ENCODE measurements around the gene NFIA. TPM values are rescaled to one million over a fixed set of nuclear protein-coding genes. Genes with fewer than 3 reads are reported as not detected.

The NFIA gene
- total RNA-seq, 4 donors from 2014 or later, result 68.2 to 172 (median 101) TPM

GRCh38 chr1:61491497-61491896 is 409.1 kb downstream of the NFIA start:
- TF ChIP-seq, protein P1, sequence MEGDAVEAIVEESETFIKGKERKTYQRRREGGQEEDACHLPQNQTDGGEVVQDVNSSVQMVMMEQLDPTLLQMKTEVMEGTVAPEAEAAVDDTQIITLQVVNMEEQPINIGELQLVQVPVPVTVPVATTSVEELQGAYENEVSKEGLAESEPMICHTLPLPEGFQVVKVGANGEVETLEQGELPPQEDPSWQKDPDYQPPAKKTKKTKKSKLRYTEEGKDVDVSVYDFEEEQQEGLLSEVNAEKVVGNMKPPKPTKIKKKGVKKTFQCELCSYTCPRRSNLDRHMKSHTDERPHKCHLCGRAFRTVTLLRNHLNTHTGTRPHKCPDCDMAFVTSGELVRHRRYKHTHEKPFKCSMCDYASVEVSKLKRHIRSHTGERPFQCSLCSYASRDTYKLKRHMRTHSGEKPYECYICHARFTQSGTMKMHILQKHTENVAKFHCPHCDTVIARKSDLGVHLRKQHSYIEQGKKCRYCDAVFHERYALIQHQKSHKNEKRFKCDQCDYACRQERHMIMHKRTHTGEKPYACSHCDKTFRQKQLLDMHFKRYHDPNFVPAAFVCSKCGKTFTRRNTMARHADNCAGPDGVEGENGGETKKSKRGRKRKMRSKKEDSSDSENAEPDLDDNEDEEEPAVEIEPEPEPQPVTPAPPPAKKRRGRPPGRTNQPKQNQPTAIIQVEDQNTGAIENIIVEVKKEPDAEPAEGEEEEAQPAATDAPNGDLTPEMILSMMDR (IDR thresholded peaks at IDR 0.05; ENCODE audit: low read depth), result no peak

GRCh38 chr1:61494000-61494399 is 411.6 kb downstream of the NFIA start:
- TF ChIP-seq, protein P1 (IDR thresholded peaks at IDR 0.05; ENCODE audit: low read depth), result no peak

DNA sequence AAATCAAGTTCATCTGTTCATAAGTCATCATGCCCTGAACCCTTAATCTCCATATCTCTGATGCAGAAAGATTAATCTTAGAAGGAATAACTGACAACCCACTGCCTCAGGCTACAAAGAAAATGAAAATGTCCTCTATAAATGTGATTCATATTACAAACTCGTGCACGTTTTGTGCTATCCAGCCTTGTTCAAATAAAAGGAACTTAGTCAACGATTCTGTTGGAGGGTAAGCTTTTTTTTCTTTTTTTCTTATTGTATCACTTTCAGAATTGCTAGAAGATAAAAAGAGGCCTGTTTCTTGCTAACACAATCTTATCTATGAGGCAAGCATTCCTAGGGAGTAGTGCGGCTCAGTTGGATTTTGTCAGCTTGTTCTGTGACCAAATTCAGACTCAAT is 414.1 kb downstream of the NFIA start:
- TF ChIP-seq, protein P1 (IDR thresholded peaks at IDR 0.05; ENCODE audit: low read depth), result no peak

- TF ChIP-seq, protein P1 (IDR thresholded peaks at IDR 0.05; ENCODE audit: low read depth), result no peak
Observed at GRCh38 chr1:61497013-61497412, 414.7 kb downstream of the NFIA start.

- TF ChIP-seq, protein P1 (IDR thresholded peaks at IDR 0.05; ENCODE audit: low read depth), result no peak
Observed at GRCh38 chr1:61498342-61498741, 416.0 kb downstream of the NFIA start.

DNA sequence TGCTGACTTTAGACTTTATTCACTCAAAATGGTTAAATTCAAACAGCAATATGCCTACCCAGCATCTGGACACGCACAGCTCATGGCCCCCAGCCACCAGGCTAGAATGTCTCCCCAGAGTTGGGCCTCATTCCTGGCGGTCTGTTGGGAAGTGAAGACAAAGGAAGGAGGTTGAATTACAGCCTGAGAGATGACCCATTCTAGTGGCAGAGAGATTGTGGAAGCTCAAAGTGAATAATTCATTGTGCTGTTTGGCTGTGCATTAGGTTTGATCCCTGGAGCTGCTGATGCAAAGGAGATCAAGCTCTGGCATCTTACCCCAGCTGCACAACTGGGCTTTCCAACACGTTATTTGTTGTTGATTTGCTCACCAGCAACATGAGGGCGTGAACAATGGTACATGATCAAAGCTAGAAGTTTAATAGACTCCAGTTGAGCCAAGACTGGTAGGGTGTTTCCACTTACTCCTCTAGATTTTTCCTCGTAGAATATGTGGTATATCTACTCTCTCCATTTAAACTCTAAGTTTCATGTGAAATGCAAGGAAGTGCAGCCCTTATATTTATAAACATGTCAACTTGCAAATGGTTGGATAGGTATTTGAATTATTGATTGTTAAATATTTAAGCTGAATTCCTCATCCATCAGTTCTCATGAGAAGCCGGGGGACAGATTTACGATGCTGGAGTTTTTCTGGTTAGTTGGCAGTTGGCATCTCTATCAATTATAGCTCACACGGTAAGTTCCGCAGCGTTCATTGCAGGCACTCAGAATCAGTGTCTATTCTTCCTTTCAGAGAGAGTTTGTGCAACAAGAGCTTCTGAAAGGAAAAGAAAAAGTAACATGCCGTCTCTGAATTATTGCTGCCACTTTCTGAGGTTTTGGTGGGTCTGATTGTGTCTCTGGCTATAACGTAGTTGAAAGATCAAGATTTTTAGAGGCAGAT is 419.9 kb downstream of the NFIA start:
- TF ChIP-seq, protein P1 (IDR thresholded peaks at IDR 0.05; ENCODE audit: low read depth), result no peak

DNA sequence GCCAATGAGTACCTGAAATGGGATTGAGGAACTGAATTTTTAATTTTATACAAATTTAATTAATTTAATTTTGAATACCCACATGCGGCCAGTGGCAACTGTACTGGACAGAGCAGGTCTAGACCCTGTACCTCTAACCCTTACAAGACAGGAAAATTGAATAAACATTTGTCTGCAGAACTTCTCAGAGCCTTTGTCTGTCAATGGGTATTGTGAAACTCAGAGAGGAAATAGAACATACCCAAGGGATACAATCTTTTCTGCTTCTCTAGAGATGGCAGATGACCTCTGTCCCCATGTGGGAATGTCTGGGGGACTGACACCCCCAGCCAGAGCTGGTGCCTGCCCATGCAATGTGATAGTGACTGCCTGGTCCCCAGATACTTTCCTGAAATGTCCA is 421.9 kb downstream of the NFIA start:
- TF ChIP-seq, protein P1 (IDR thresholded peaks at IDR 0.05; ENCODE audit: low read depth), result no peak

Measured in subcutaneous adipose tissue (tissue), 4 donors.